NCI-H446 (cell line): Measurements from ENCODE around the gene ACAD9.
"Not testable (repeated sequence)": the region's sequence is repeated elsewhere in the genome, so short reads cannot be mapped to it uniquely, and the experiment has no call there.

Source experiments
- DNase-seq, 2 experiments: peaks; one replicate each; lab custom pipeline; 2025; lab: John Stamatoyannopoulos, UW

The ACAD9 gene

GRCh38 chr3:128895843-128896697 is 16.6 kb downstream of the ACAD9 start:
- no peak for DNase-seq

GRCh38 chr3:128902426-128902825 is 23.0 kb downstream of the ACAD9 start:
- no peak for DNase-seq

GRCh38 chr3:128903501-128903900 is 24.1 kb downstream of the ACAD9 start:
- DNase-seq, result no peak

DNA sequence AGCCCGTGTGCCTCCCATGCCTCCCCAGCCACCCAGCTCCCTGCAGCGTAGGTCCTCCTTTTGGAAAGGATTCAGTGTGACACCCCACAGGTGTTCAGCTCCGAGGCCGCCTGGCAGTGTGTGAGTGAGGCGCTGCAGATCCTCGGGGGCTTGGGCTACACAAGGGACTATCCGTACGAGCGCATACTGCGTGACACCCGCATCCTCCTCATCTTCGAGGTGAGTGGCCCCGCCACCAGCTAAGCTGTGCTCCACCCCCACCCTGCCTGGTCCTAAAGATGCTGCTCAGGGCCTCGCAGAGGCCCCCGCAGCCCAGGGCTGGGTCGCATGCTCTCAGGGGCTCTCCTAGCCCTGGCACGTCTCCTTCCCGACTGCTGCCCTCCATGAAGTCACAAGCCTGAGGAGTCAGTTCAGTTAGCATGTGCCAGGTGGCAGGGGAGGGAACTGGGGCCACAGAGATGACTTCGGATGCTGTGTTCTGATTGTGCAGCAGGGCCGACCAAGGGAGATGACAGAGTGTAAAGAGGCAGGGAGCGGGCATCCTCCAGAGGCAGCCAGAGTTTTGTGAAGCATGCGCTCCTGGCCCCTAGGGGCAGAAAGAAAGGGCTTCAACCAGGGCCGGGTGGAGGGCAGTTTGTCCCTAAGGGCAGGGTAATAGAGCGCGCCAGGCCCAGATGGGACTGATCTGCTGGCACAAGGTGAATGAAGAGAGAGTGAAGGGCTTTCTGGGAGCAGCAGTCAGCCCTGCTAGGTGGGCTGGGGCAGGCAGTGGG is 26.8 kb downstream of the ACAD9 start:
- DNase-seq, result no peak

- no peak for DNase-seq
These were observed 27.5 kb downstream of the ACAD9 start for GRCh38 chr3:128906804-128907525.

DNA sequence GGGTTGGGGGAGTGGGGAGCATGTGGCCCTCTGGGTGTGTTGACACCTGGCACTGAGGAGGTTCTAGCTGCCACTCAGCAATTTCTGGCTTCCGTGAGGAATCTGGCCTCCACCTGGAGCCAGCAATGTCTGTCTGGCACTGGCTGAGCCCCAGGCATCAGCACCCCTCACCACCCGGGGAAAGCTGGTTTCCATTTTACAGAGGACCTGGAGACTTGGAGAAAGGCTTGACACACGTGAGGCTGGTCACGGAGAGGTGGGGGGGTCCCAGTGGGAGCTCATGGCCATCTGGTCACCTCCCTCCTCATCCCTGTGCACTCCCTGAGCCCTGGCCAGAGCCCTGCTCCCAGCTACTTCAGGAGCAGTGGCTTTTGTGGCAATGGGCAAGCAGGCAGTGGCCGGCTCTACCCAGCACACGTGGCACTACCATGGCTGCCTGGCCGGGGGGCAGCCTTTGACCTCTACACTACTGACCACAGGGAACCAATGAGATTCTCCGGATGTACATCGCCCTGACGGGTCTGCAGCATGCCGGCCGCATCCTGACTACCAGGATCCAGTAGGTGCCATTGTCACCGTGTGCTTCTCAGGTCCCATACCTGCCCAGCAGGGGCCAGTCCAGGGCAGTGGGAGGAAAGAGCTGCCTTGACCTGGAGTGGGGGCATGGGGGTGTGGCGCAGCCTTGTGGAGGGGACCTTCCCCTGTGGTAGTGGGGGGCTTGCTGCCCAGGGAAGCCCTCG is 28.5 kb downstream of the ACAD9 start:
- no peak for DNase-seq

- DNase-seq, result no peak
These were observed 29.5 kb downstream of the ACAD9 start for GRCh38 chr3:128908951-128909350.

GRCh38 chr3:128910006-128910405 is 30.6 kb downstream of the ACAD9 start:
- DNase-seq, result no peak

DNA sequence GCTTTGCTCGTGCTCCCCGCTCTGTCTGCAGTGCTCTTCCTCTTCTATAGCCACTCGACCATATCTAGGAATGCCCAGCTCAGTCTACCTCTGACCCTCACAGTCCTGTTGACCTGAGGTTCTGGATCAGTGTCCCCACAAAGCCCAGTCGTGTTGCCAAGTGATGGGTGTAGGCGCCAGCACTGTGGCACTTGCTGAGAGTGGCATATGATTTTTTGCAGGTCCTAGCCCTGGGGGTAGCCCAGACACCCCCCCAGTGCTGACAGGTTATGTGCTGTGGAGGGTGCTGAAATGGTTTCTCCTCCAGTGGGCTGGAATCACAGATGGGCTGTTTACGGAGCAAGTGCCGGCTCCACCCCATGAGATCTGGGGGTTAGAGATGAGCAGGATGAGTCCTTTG is 32.5 kb downstream of the ACAD9 start:
- no peak for DNase-seq

DNA sequence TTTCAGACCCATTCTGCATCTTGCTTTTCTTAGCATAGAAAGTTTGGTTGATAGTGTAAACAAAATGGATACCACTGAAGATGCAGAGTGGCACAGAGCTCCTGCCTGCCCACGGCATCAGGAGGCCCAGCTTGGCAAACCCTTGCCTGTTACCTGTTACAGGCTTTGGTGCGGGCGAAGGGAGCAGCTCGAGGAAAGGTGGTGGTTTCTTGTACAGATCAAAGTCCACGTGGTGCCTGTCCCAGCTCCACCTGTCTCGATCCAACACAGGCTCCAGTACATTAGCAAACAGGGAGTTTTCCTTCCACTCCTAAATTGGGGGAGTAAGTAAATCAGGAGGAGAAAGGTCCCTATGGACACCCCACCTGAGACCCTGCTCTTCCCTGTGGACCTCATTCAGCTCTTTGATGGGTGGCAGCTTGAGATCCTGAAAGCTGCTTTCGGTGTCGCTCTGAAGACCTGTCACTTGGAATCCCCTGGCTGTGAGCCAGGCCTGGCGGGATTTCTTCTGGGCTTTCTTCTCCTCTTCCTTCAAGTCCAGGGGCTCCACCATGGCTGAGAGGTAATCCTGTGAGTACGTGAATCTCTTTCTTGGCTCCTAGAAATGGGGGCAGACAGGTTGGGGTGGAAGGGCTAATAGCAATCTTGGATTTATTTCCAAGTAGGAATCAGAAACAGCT is 35.7 kb downstream of the ACAD9 start:
- no peak for DNase-seq

DNA sequence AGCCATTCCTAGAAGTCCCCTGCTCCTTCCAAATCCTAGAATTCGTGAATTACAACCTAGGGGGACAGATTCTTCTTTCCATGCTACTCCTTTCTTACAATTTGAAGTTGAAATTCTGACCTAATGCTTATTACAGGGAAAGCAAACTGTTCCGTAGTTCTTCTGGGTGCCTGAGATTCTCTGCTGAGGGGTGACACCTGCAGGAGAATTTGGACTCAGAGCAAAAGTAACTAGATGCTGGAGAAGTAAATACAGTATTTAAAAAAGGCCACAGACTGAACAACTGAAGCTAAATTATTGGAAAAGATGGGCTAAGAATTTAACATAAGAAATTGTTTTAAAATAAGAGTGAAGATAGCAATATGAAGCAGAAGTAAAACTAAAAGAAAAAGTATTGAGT is 37.9 kb downstream of the ACAD9 start:
- no peak for DNase-seq

DNA sequence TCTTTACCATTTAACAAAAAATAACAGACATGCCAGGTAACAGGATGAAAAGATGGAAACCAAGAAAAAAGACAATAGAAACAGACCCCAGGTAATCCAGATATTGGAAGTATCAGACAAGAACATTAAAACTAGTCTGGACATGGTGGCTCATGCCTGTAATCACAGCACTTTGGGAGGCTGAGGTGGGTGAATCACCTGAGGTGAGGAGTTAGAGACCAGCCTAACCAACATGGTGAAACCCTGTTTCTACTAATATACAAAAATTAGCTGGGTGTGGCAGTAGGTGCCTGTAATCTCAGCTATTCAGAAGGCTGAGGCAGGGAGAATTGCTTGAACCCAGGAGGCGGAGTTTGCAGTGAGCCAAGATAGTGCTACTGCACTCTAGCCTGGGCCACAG is 40.6 kb downstream of the ACAD9 start:
- no peak for DNase-seq

GRCh38 chr3:128922804-128923459 is 43.5 kb downstream of the ACAD9 start:
- DNase-seq, result no peak

- no peak for DNase-seq
These were observed 44.2 kb downstream of the ACAD9 start for GRCh38 chr3:128923576-128923975.

DNA sequence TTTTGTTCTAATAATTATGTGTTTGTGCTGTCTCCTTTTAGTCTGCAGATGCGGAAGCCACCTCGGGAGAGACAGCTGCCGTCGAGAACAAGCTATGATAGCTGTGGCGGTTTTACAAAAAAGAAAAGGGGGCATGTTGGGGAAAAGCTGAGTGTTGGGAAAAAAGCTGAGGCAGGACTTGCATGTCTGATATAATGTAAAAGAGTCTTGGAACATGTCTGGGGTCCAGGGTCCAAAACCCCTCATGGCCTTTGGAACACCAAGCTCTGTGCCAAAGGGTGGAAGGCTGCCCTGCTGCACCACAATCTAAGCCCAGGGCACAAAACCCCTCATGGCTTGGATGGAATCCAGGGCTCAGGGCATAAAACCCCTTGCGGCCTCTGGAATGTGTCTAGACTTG is 44.6 kb downstream of the ACAD9 start:
- DNase-seq, result not testable (repeated sequence)

DNA sequence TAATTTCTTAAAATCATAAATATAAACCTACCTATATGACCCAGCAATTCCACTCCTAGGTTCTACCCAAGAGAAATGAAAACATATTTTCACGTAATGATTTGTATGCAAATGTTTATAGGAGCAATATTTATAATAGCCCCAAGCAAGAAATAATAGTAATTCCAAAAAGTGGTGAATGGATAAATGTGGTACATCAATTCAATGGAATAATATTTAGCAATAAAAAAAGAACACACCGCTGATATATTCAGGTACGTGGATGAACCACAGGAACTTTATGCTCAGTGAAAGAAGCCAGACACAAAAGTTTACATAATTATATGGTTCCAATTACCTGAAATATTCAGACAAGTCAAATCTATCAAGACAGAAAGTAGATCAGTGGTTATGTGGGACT is 49.9 kb downstream of the ACAD9 start:
- DNase-seq, result no peak

- no peak for DNase-seq
These were observed 51.6 kb downstream of the ACAD9 start for GRCh38 chr3:128931046-128931445.

GRCh38 chr3:128932516-128933212 is 53.2 kb downstream of the ACAD9 start:
- no peak for DNase-seq

- no peak for DNase-seq
These were observed 53.9 kb downstream of the ACAD9 start for GRCh38 chr3:128933213-128933921.

- DNase-seq, result no peak
These were observed 54.5 kb downstream of the ACAD9 start for GRCh38 chr3:128933922-128934253.
